Measurements from ENCODE around the gene CNTN4.

The CNTN4 gene

DNA sequence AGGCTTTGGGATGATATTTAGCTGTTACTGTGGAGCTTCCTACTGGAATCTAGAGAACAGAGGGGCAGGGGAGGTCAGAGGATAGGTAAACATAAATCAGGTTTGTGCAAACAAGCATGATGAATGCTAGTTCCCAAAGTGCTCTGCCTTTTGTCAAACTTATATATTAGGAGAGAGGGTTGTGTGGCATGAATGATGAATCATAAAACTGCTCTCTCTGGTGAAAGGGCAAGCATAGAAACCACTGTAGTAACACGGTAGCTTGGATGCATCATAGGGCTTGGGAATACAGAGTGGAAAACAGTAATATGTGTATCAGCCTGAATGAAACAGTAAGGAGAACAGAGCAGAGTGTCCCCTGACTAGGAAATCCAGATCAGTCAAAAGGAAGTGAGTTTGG, 524.8 kb downstream of the CNTN4 start:
- no peak for DNase-seq

DNA sequence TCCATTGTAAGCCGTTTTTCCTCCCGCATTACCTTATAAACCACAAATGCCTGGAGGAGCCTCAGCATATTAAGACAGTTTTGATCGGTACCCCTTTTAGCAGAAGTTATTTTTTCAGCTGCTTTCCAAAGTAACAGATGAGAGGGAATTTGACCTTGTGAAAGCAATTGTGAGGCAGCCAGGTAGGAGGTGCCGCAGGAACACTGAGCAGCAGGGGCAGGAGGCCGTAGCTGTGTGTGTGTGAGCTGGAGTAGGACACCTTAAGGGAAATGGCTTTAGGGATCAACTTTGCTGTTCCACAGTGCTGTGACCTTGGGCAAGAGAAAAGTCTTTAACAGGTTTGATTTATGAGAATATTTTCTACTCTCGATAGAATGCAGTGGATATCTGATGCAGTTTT, 529.5 kb downstream of the CNTN4 start:
- DNase-seq: no peak

DNA sequence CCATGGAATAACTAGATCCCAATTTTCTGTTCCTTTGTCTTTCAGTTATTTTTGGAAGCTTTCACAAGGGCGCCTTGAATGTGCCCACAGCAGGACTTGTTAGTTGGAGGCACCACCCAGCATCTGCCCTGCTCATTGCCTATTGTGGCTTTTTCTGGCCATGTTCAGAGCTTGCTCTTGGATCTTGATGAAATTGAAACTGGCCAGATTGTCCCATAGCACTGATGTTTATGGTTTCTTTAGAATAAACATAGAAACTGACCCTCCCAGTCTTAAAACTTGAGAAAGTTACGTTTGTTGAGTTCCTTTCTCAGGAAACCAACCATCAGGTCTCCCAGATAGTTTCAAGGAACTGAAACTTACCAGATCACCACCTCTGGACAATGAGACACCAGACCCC, 536.8 kb downstream of the CNTN4 start:
- DNase-seq: no peak

DNA sequence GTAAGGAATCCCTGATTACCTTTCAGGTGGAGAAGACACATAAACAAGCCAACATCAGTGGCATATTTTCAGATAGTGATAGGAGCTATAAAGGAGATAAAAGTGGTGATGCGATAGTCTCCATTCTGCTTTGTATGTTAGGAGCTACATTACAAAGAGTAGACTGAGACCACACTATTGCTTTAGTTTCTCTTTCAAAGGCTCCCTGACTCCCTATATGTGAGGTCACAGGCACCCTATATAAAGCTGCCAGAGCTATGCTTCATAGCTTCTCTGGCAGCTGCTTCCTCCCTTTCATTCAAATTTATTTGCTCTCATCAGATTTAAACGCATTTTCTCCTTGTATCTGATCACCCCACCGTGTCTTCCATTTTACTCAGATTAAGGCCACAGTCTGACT, 544.9 kb downstream of the CNTN4 start:
- no peak for DNase-seq

DNA sequence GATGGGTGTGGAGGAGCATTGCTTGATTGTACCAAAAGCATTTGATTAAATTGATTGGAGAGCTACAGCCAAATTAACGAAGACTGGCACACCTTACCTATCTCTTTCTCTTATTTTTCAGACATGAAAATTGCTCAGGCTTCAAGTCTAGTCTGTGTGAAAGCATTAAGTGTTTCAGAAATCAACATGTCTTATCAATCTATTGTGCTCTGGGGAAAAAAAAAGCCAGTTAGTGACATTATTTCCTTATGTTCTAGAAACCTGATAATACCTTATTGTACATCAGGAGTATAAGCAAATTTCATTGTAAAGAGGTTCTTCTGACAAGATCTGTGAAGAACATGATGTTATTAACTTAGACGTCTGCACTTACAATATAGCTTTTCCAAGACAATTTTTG, 546.3 kb downstream of the CNTN4 start:
- DNase-seq: no peak

DNA sequence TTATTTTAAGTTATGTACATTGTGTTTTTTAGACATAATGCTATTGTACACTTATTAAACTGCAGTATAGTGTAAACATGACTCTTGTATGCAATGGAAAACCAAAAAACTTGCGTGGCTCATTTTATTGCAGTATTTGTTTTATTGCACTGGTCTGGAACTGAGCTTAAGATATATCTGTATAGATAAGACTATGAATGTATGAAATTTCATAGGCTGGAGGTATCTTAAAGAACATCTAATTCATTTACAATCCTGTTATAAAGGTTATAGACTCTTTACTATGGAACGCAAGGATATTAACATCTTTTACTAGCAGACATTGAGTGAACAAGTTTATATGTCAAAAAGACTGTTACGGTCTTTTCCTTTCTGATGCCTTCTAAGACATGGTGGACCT, 552.1 kb downstream of the CNTN4 start:
- no peak for DNase-seq

DNA sequence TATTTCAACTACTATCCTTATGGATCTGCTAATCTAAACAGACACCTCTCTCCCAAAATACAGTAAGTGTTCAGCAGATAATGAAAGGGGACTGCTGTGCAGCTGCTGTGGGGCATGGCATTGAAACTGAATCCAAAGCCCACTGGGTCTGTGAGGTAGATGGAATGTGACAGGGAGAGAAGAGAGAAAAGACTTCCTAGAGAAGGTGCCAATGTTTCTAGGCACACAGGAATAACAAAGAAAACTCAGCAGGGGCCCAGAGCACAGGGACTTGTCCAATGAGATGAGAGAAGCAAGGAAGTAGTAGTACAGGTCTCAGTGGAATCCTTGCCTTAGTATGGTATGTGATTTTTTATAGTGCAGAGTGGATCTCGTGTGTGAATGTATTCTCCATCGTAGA, 553.7 kb downstream of the CNTN4 start:
- no peak for DNase-seq

DNA sequence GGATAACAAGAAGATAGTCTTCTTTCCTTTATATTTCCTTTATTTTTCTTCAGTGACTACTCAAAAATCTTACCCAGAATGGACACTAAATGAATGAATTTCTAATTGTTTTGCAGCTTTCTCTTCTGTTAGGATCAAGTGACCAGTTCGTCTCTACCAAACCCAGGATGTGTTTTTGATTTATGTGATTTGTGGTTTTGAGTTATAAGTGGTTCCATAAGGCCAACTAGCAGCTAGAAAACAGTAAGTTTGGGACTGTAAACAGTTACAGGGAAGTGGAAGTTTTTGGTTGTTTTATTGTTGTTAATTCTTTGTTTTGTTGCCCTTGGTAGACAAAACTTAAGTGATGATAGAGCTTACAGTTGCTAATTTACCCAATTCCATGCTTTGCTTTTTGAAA, 555.0 kb downstream of the CNTN4 start:
- no peak for DNase-seq

DNA sequence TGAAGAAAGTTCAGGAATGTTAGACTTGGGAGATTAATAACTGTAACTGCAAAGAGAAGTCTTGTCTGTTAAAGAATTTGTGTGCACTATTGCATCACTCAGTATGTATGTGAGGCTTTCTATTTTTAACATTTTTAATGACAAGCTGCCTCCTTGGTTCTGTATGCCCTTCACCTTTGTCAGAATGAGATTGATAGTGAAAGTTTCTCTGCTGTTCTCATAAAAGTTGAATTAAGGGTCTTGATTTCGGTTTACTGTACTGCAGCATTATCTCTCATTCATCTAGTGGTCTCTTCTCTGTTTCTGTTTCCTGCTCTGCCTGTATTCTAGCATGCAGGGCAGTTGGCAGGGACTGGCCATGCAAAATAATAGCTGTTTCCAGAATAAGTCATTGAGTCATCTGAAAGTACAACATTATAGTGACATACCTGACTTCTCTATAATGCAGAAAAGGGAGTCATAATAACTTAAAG, 556.6 kb downstream of the CNTN4 start:
- no peak for DNase-seq

DNA sequence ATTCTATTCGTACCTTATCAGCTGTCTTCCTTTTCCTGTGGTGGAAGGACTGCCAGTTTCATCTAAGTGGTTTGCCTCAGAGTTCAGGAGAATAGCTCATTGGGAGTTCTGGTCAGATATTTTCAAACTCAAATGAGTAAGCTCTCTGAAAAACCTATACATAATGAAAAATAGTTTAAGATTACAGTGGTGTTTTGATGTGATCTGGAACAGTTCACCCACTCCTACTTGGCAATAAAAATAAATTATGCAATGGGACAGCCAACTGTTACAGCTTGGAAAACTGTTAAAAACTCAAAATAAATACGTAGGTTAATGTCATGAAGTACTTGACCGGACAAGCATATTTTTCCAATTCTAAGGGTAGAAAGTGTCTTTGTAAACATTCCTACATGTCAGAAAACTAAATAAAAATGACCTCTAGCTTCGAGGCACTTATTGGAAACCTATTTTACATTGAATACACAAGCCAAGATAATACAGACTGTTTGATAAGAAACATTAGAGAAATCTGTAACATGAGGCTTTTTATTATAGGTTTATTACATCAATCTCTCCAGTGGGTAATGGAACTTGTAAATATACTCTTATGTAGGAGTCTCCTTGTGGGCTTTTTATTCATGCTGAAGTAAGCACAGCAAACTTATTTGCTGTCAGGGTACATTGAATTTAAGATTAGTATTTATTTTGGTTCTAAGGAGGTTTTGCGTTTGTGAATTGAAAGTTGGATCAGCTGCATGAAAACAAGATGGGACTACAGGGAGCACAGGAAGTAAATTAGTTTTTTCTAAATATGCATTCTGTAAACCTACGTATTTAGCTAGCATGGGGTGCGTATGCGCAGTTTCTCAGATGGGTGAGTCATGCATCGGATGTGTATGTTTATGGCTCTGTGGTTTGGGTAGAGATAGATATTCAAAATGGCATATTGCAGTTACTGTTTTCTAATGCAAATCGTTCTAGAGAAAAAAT, 558.4 kb downstream of the CNTN4 start:
- DNase-seq: no peak

DNA sequence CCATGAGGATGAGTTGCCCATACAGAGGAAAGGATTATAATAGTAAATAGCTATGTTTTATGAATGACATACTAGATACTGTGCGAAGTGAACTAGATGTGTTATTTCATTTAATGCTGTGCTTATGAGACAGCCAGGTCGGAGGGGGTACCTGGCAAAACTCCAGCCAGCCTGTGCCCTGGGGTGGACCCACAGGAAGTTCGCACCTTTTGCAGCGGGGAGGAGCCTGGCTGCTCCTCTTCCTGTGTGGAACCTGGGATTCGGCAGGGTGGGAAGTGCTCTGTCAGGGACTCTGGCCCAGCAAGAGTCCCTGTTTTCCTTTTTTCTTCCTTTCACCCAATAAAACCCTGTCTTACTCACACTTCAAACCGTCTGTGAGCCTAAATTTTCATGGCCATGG, 559.3 kb downstream of the CNTN4 start:
- no peak for DNase-seq

DNA sequence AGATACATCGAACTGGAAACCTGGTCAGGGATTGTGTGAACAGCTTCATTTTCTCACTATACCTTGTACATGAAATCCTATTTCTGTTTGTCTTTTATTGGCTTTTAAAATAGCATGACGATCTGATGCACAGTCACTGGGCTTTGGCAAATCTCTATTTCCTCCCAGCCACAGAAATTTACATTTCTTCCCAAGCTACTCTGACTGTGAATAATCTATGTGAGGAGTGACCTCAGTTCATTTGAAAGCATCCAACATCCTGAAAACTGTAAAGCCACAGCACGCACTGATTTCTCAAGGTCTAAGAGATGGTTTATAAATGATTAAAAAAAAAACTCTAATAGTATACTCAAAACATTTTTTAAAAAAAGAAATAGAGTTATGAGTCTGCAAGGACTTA, 561.2 kb downstream of the CNTN4 start:
- no peak for DNase-seq

DNA sequence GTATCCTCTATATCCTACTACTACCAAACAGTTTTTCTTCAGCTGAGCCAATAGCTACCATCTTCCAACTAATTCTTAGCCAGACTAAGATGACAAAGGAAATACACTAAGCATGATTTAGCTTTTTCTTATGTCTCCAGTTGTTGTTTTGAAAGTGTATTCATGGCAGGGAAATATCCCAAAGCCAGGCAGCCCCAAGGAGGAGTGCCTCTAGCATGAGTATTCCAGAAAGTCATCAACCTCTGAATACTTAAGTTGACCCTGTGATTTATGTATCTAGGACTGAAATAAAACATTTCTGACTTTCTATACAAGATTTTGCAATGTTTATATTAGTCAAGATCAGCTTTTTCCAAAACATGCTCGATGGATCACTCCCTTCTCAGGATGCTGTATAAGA, 562.4 kb downstream of the CNTN4 start:
- DNase-seq: no peak

DNA sequence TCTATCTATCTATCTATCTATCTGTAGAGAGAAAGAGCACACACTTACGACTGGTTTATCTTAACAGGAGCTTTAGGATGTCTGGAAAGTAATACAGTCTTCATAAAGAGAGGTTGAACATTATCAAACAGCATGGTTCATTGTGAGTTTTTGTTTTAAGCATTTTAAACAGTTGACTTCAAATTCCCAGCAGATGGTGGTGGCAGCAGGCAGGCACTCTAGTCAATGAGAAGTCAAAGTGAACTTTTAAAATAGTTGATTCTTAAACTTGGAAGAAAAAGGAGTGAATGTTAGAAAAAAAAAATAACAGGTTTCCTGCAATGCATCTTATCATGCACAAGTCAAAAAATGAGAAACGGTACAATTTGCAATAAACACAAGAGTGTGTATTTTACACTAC, 578.8 kb downstream of the CNTN4 start:
- no peak for DNase-seq

DNA sequence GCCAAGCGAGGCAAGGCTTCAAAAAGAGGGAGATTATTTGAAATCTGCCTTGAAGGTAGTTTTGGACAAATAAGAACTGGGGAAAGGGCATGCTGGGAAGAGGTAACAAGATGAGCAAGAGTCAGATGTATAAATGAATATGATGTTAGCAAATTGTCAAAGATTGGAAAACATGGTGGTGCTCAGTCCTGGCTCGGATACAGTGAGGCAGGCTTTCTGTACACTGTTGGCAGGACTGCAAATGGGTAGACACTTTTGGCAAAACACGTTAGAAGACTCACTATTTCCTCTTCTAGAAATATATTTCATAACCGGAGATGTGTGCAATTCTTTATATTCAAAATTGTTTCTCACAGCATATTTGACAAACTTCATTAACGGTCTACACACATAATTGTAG, 581.6 kb downstream of the CNTN4 start:
- DNase-seq: no peak

DNA sequence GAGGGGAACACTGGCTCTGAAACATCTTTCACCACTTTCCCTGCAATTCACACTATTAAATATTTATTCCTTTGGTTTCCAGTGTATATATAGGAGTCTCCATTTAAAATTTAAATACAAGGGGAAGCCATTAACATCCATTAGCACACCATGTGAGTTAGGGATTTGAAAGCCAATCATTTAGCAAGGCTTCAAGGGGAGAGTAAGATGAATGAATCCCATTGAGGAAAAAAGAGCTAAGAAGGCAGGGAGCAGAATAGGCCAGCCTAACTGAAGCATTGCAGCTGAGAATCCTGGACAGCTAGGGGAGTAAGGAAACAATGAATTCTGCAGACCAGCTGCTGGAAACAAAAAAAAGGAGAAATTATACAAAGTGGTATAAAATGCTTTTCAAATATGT, 585.4 kb downstream of the CNTN4 start:
- no peak for DNase-seq

DNA sequence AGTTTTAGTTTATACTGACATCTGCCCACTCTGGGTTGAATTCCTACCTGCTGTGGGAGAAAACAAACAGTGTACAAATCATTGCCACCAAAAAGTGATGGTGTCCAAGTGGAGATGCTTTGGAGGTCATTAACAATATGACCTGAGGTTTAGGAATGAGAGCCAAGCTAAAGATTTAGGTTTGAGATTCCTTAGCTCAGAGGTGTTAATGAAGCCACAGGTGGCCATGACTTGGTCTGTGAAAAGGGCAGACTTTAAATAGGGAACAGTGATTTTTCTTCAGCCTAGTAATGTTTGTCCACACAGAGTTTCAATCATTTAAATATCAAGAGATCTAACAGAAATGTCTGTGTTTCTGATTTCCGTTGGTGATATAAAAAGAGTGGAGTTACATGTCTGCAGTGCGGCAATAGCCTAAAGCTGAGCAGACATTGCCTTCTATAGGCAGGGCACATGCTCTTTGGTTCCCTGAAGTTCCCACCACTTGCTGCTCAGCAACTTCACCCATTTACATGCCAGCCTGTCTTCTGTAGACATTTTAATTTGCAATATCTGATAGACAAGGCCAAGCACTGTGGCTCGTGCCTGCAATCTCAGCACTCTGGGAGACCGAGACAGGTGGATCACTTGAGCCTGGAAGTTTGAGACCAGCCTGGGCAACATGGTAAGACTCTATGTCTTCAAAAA, 588.3 kb downstream of the CNTN4 start:
- no peak for DNase-seq

DNA sequence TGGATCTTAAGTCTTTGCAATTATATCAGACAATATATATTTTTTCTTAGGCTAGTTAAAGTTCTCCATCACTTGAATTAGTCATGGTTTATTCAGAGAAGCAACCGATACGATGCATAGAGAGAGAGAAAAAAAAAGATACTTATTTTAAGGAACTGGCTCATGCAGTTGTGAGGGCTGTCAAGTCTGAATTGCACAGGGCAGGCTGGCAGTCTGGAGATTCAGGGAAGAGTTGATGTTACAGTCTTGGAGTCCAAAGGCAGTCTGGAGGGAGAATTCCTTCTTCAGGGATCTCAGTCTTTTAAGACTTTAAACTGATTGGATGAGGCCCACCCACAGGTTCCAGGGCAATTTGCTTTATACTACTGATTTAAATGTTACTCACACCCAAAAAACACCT, 598.9 kb downstream of the CNTN4 start:
- DNase-seq: no peak

DNA sequence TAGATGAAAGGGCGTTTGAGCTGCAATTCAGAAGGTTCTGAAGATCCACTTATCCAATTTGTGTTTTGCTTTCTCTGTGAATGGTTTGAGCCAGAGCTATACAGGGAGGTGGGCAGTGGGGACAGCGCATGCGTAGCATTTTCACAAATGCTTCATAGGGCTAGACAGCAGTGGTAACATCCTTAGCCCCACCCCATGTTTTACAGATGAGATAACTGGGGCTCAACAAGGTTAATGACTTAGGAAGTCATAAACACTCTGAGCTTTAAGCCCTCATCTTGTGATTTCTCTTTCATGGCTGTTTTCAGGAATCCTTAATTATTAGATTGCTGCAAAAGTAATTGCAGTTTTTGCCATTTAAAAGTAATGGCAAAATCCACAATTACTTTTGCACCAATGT, 602.8 kb downstream of the CNTN4 start:
- DNase-seq: no peak

DNA sequence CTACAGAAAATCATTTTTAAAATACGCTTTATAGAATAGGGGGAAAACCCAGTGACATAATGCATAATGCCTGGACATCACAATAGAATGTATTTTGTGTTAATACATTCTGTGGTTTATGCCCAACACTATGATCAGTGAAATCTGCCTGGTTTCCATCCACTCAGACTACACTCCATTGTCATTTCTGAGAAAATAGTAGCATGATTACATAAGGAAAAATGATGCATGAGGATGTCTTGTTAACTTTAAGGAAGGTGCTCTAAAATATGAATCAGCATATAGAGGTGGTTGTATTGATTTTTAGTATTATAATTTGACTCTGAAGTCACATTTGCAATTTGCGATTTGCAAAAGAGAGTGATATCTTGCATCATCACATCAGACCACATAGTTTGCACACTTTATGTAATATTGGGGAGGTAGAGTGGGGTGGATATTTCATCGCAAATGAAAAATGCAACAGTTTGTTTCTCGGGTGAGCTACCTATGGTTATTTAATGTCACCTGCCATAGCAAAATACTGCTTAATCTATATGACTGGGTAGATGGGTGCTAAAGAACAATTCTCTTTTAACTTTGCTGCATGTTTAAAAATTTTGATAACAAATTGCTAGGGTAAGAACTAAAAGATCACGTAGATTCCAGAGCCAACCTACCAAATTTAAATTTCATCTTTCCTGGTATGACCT, 607.6 kb downstream of the CNTN4 start:
- no peak for DNase-seq

DNA sequence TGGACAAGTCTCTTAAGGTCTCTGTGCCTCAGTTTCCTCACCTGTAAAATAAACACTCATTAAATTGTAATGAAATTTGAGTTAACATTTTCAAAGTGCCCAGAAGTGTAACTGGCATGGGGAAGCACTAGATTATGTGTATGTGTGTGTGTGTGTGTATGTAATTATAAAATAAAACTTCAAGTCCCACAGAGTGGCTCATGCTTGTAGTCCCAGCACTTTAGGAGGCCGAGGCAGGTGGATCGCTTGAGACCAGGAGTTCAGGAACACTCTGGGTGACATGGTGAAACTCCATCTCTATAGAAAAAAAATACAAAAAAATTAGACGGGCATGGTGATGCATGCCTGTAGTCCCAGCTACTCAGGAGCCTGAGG, 608.2 kb downstream of the CNTN4 start:
- DNase-seq: no peak

DNA sequence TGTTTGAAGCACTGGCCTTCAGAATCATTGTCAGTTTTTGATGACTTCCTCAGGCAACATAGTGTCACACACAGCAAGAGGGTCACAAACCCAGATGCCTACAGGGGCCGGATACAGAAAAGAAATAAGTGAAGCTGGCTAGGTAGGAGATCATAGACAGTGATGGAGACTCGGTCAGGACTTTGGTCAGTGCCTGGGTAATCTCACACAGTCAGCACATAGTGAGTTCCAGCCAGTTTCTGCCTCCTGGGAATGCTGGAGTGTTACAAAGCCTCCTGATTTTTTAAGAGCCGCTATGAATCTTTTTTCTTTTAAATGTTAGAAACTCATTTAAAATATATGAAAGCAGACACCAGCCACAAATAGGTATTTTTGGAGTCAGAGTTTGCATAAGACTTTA, 612.4 kb downstream of the CNTN4 start:
- DNase-seq: no peak

DNA sequence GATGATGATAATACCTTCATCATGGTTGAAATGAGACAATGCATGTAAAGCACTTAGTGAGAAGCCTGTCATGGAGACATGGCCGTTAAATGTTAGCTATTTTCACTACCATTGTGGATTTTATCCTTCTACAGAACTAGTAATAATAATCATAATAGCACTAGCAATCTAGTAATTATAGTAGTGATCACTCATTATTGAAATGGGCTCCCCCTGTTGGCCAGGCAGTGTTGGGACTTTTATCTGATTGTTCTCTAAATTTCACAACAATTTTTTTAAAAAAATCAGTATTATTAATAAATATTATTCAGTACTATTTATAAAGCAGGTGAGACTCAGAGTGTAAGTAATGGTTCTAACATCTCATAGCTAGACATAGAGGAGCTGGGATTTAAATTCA, 615.3 kb downstream of the CNTN4 start:
- no peak for DNase-seq

DNA sequence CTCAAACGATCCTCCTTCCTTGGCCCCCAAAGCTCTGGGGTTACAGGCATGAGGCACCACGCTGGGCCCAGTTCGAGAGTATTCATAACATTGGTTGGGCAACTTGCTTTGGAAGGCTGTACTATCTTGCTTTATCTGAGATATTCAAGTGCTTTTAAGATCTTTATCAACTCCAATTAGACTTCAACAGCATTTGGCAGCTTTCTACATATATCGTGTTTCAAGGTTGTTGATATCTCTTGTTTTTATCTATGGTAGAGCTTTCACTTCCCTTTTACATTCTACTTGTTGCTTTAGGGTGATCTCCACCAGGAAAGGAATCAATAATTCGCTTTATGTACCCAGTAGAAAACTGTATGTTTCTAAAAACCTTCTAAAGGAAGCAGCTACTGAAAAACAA, 616.2 kb downstream of the CNTN4 start:
- DNase-seq: no peak

Measured in activated CD4-positive, CD25-positive, alpha-beta regulatory T cell (primary cell).